ENCODE results near the gene NBPF9.
"Not testable (repeated sequence)": the region's sequence is repeated elsewhere in the genome, so short reads cannot be mapped to it uniquely, and the experiment has no call there.

Gene NBPF9

GRCh38 chr1:149129245-149129644 lies 25.9 kb upstream of the NBPF9 start:
- not testable (repeated sequence) for H4K91ac ChIP-seq (ENCODE audit: low read depth, low read length); H3K4me1 ChIP-seq (ENCODE audit: control insufficient read depth in 1 of 2, insufficient read depth in 2 of 2, low read length in 2 of 2); H3K4me2 ChIP-seq (ENCODE audit: low read length); H2BK5ac ChIP-seq (ENCODE audit: low read depth, low read length, poor library complexity); H3K27me3 ChIP-seq (ENCODE audit: insufficient read depth, low read length); H3K79me2 ChIP-seq (ENCODE audit: control insufficient read depth, insufficient read depth, low read length, poor library complexity); H3K4me3 ChIP-seq (ENCODE audit: low read depth, low read length); H2BK12ac ChIP-seq (ENCODE audit: low read length); H4K12ac ChIP-seq (ENCODE audit: low read depth, low read length); H3K36me3 ChIP-seq (ENCODE audit: control insufficient read depth in 1 of 2, insufficient read depth in 2 of 2, low read length in 2 of 2); H3K18ac ChIP-seq (ENCODE audit: low read length); H2BK120ac ChIP-seq (ENCODE audit: insufficient read depth, low read length, poor library complexity); H2AFZ ChIP-seq (ENCODE audit: insufficient read depth, low read length, poor library complexity); H3K27ac ChIP-seq (ENCODE audit: low read depth, low read length); H3K9ac ChIP-seq (ENCODE audit: low read length); H3K23ac ChIP-seq (ENCODE audit: low read length); H4K8ac ChIP-seq (ENCODE audit: low read depth, low read length); H3K9me3 ChIP-seq (ENCODE audit: insufficient read depth, low read depth, low read length); H3K14ac ChIP-seq (ENCODE audit: low read length); H3K79me1 ChIP-seq (ENCODE audit: low read length); H2AK5ac ChIP-seq (ENCODE audit: low read length); DNase-seq; H3K4ac ChIP-seq (ENCODE audit: low read depth, low read length)
- WGBS (ENCODE audit: extremely low coverage, insufficient coverage, insufficient read length) = no CpG with 5 or more reads among the region's 17 CpGs

GRCh38 chr1:149126555-149127145 lies 23.3 kb upstream of the NBPF9 start:
- H3K4ac ChIP-seq (ENCODE audit: low read depth, low read length) = not testable (repeated sequence)

GRCh38 chr1:149123948-149124926 lies 20.9 kb upstream of the NBPF9 start:
- H3K23ac ChIP-seq (ENCODE audit: low read length); H3K79me2 ChIP-seq (ENCODE audit: control insufficient read depth, insufficient read depth, low read length, poor library complexity); H3K27ac ChIP-seq (ENCODE audit: low read depth, low read length); H2BK120ac ChIP-seq (ENCODE audit: insufficient read depth, low read length, poor library complexity); H3K36me3 ChIP-seq (ENCODE audit: control insufficient read depth in 1 of 2, insufficient read depth in 2 of 2, low read length in 2 of 2); H4K91ac ChIP-seq (ENCODE audit: low read depth, low read length); H3K4me3 ChIP-seq (ENCODE audit: low read depth, low read length); H3K14ac ChIP-seq (ENCODE audit: low read length); H3K4me2 ChIP-seq (ENCODE audit: low read length); H3K4me1 ChIP-seq (ENCODE audit: control insufficient read depth in 1 of 2, insufficient read depth in 2 of 2, low read length in 2 of 2); H2AFZ ChIP-seq (ENCODE audit: insufficient read depth, low read length, poor library complexity); H4K8ac ChIP-seq (ENCODE audit: low read depth, low read length); H4K12ac ChIP-seq (ENCODE audit: low read depth, low read length); DNase-seq; H3K79me1 ChIP-seq (ENCODE audit: low read length); H2AK5ac ChIP-seq (ENCODE audit: low read length); H3K4ac ChIP-seq (ENCODE audit: low read depth, low read length); H3K18ac ChIP-seq (ENCODE audit: low read length); H2BK5ac ChIP-seq (ENCODE audit: low read depth, low read length, poor library complexity); H3K9me3 ChIP-seq (ENCODE audit: insufficient read depth, low read depth, low read length); H3K27me3 ChIP-seq (ENCODE audit: insufficient read depth, low read length); H2BK12ac ChIP-seq (ENCODE audit: low read length); H3K9ac ChIP-seq (ENCODE audit: low read length): not testable (repeated sequence)
- no CpG with 5 or more reads among the region's 15 CpGs for WGBS (ENCODE audit: extremely low coverage, insufficient coverage, insufficient read length)

More at GRCh38 chr1:149126555-149127145, 23.3 kb upstream of the NBPF9 start:
- H3K14ac ChIP-seq (ENCODE audit: low read length); H3K27me3 ChIP-seq (ENCODE audit: insufficient read depth, low read length); H3K79me1 ChIP-seq (ENCODE audit: low read length); H3K4me3 ChIP-seq (ENCODE audit: low read depth, low read length); H3K36me3 ChIP-seq (ENCODE audit: control insufficient read depth in 1 of 2, insufficient read depth in 2 of 2, low read length in 2 of 2); H2BK5ac ChIP-seq (ENCODE audit: low read depth, low read length, poor library complexity); H4K8ac ChIP-seq (ENCODE audit: low read depth, low read length); H3K4me2 ChIP-seq (ENCODE audit: low read length); H2AK5ac ChIP-seq (ENCODE audit: low read length); H3K18ac ChIP-seq (ENCODE audit: low read length); H3K79me2 ChIP-seq (ENCODE audit: control insufficient read depth, insufficient read depth, low read length, poor library complexity); H3K9ac ChIP-seq (ENCODE audit: low read length); H3K27ac ChIP-seq (ENCODE audit: low read depth, low read length); H2BK120ac ChIP-seq (ENCODE audit: insufficient read depth, low read length, poor library complexity); H3K23ac ChIP-seq (ENCODE audit: low read length); H4K12ac ChIP-seq (ENCODE audit: low read depth, low read length); H2BK12ac ChIP-seq (ENCODE audit: low read length); H2AFZ ChIP-seq (ENCODE audit: insufficient read depth, low read length, poor library complexity); H4K91ac ChIP-seq (ENCODE audit: low read depth, low read length); H3K4me1 ChIP-seq (ENCODE audit: control insufficient read depth in 1 of 2, insufficient read depth in 2 of 2, low read length in 2 of 2); H3K9me3 ChIP-seq (ENCODE audit: insufficient read depth, low read depth, low read length): not testable (repeated sequence)
- no CpG with 5 or more reads among the region's 6 CpGs for WGBS (ENCODE audit: extremely low coverage, insufficient coverage, insufficient read length)
- peak in 1 of 2 donors; percentile 4 for DNase-seq

GRCh38 chr1:149112828-149113227 lies 9.5 kb upstream of the NBPF9 start:
- H3K4me1 ChIP-seq (ENCODE audit: control insufficient read depth in 1 of 2, insufficient read depth in 2 of 2, low read length in 2 of 2); H3K4me2 ChIP-seq (ENCODE audit: low read length); H2AFZ ChIP-seq (ENCODE audit: insufficient read depth, low read length, poor library complexity); H3K14ac ChIP-seq (ENCODE audit: low read length); H3K79me2 ChIP-seq (ENCODE audit: control insufficient read depth, insufficient read depth, low read length, poor library complexity); H3K23ac ChIP-seq (ENCODE audit: low read length); H3K9ac ChIP-seq (ENCODE audit: low read length); H4K91ac ChIP-seq (ENCODE audit: low read depth, low read length); H3K27ac ChIP-seq (ENCODE audit: low read depth, low read length); H3K4me3 ChIP-seq (ENCODE audit: low read depth, low read length); H3K79me1 ChIP-seq (ENCODE audit: low read length); H2BK12ac ChIP-seq (ENCODE audit: low read length); H3K18ac ChIP-seq (ENCODE audit: low read length); H3K27me3 ChIP-seq (ENCODE audit: insufficient read depth, low read length); H2AK5ac ChIP-seq (ENCODE audit: low read length); H2BK5ac ChIP-seq (ENCODE audit: low read depth, low read length, poor library complexity); H3K4ac ChIP-seq (ENCODE audit: low read depth, low read length); H4K12ac ChIP-seq (ENCODE audit: low read depth, low read length); H3K36me3 ChIP-seq (ENCODE audit: control insufficient read depth in 1 of 2, insufficient read depth in 2 of 2, low read length in 2 of 2); H2BK120ac ChIP-seq (ENCODE audit: insufficient read depth, low read length, poor library complexity); H4K8ac ChIP-seq (ENCODE audit: low read depth, low read length); DNase-seq; H3K9me3 ChIP-seq (ENCODE audit: insufficient read depth, low read depth, low read length): not testable (repeated sequence)
- WGBS (ENCODE audit: extremely low coverage, insufficient coverage, insufficient read length) = no CpG with 5 or more reads among the region's 3 CpGs
